PC-9 (cell line): ENCODE measurements around the gene DSCAML1. TPM values are rescaled to one million over a fixed set of nuclear protein-coding genes. Genes with fewer than 3 reads are reported as not detected.

Source experiments
- BruUV-seq: library from RNA; stranded (reverse); fragments of 400-500 nt; replicated peaks from 2 replicates; lab custom pipeline; 2021; lab: Mats Ljungman, UMichigan
- CTCF ChIA-PET: fragments of 300-600 bp; sonication (Branson Sonifier 250); formaldehyde crosslinking; loops from one replicate; lab custom pipeline; 2022; ENCODE audit warnings: antibody characterized with exemption; lab: Charles Lee
- POLR2A ChIA-PET: fragments of 300-600 bp; sonication (Branson Sonifier 250); formaldehyde crosslinking; loops from one replicate; lab custom pipeline; 2022; ENCODE audit warnings: antibody characterized with exemption; ENCODE audit not compliant: unreplicated experiment; lab: Charles Lee
- DNase-seq, 2 experiments: peaks; one replicate each; pipeline versions ENCODE4 v3.0.0 to v3.0.0-alpha.2; 2015 to 2022; ENCODE audit warnings: mixed read lengths in 1 of 2
- H2AFZ ChIP-seq: fragments of 200-600 bp; sonication (generic); 2 replicates; pipeline ENCODE4 v1.8.1; 2017; ENCODE audit warnings: antibody characterized with exemption
- H3F3A ChIP-seq: fragments of 200-600 bp; sonication (generic); 2 replicates; pipeline ENCODE4 v1.8.1; 2017; ENCODE audit warnings: antibody characterized with exemption, mild to moderate bottlenecking, low read depth; ENCODE audit not compliant: insufficient read depth
- H3K27ac ChIP-seq: fragments of 200-600 bp; sonication (generic); 2 replicates; pipeline ENCODE4 v1.6.1; 2016; ENCODE audit warnings: mixed run types
- H3K27me3 ChIP-seq: fragments of 200-600 bp; sonication (generic); 2 replicates; pipeline ENCODE4 v1.6.1; 2016; ENCODE audit warnings: low read depth, mixed run types; ENCODE audit not compliant: insufficient read depth
- H3K36me3 ChIP-seq: fragments of 200-600 bp; sonication (generic); 2 replicates; pipeline ENCODE4 v1.6.1; 2016; ENCODE audit warnings: low read depth, mixed run types
- H3K4me1 ChIP-seq: fragments of 200-600 bp; sonication (generic); replicated peaks from 2 replicates; pipeline ENCODE4 v1.6.1; 2016; ENCODE audit warnings: mixed run types; ENCODE audit not compliant: insufficient read depth
- H3K4me2 ChIP-seq: fragments of 200-600 bp; sonication (generic); 2 replicates; pipeline ENCODE4 v1.6.1; 2017; ENCODE audit warnings: mixed run types
- H3K4me3 ChIP-seq: fragments of 200-600 bp; sonication (generic); 2 replicates; pipeline ENCODE4 v1.6.1; 2016; ENCODE audit warnings: mixed run types
- H3K79me2 ChIP-seq: fragments of 200-600 bp; sonication (generic); 2 replicates; pipeline ENCODE4 v1.6.1; 2017; ENCODE audit warnings: low read depth, mixed run types
- H3K9me2 ChIP-seq: fragments of 200-600 bp; sonication (generic); 2 replicates; pipeline ENCODE4 v1.8.1; 2017; ENCODE audit warnings: mild to moderate bottlenecking; ENCODE audit not compliant: insufficient read depth
- H3K9me3 ChIP-seq: fragments of 200-600 bp; sonication (generic); 2 replicates; pipeline ENCODE4 v1.8.1; 2016; ENCODE audit warnings: low read depth; ENCODE audit not compliant: insufficient read depth
- H4K20me1 ChIP-seq: fragments of 200-600 bp; sonication (generic); 2 replicates; pipeline ENCODE4 v1.8.1; 2017; ENCODE audit not compliant: insufficient read depth
- CTCF ChIP-seq: fragments of 200-600 bp; sonication (generic); conservative IDR thresholded peaks from 2 replicates; pipeline ENCODE4 v1.6.1; 2017; ENCODE audit warnings: mixed run types, antibody characterized with exemption, mild to moderate bottlenecking, moderate library complexity
- EZH2 ChIP-seq: fragments of 200-600 bp; sonication (generic); IDR thresholded peaks from 2 replicates; pipeline ENCODE4 v1.8.0; 2017; ENCODE audit warnings: antibody characterized with exemption, low read depth
- intact Hi-C: fragments of 100-400 bp; cut with micrococcal nuclease; formaldehyde crosslinking; loops from one replicate; pipeline ENCODE4 v1.10.0; 2022; ENCODE audit not compliant: unreplicated experiment
- total RNA-seq: library from RNA; stranded (reverse); gene quantifications from 2 replicates; pipeline ENCODE4 v1.2.3, GENCODE V29; 2021

Gene DSCAML1
- total RNA-seq, 1 experiment from 2014 or later: not detected

DNA sequence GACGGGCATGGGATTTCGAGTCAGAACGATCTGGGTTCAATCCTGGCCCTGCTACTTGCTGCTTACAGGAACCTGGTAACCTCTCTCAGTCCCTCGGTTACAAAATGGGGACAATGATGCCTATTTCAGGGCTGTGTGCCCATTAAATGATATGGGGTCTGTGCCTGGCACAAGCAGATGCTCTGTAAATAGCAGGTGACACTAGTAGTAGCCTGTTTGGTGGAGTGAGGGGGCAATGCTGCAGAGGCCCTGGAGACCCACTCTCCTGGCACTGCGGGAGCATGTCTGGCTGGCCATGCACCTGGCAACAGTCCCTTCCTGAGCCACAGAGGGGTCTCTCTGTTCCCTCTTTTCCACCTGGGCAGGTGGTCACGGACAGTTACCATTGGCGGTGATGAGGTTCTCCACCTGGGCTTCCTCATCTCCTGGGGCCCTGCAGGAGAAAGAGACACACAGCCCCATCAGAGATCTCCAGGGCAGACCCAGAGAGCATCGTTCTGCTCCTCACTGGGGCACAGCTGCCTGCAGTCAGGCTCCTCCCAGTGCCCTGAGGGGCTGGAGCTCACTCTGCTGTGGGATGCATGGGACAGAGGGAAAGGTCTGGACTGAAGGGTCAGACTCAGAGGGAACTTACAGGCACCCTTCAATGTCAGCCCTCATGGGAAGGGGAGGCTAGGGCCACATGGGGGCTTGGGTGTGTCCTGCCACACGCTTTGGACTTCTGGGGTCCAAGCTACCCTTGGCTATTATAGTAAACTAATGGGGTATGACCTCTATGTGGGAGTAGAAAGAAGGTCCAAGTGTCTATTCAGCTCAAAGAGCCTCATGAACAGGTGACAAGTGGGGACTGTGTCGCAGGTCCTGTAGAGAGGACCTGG is 43.2 kb upstream of the DSCAML1 start:
- ChIA-PET POLR2A (interaction anchor here (0.6 kb wide), 1 partner anchor 294 kb away, joined by 4 read pairs; no protein-coding TSS in a partner anchor), CTCF (no interaction called here)
- DNase-seq: no peak
- TF ChIP-seq CTCF (no peak), EZH2 (no peak)
- Histone ChIP-seq H3K4me2 (no peak overlapping the region), H3K9me3 (no peaks in the 10 kb centered on the region), H3K9me2 (no peaks in the 10 kb centered on the region), H3K36me3 (no peaks in the 10 kb centered on the region), H3F3A (no peaks in the 10 kb centered on the region), H4K20me1 (no peaks in the 10 kb centered on the region), H2AFZ (no peak overlapping the region), H3K27me3 (peaks cover 32% of the 10 kb centered on the region), H3K27ac (no peak overlapping the region), H3K4me1 (no peaks in the 10 kb centered on the region), H3K4me3 (no peak overlapping the region), H3K79me2 (no peaks in the 10 kb centered on the region)
- intact Hi-C loops: no loop called here
- no TSS peak for BruUV-seq

GRCh38 chr11:117839380-117839881 is 42.4 kb upstream of the DSCAML1 start:
- Histone ChIP-seq H3K27ac (no peak overlapping the region), H3K27me3 (peaks cover 32% of the 10 kb centered on the region), H3K79me2 (no peaks in the 10 kb centered on the region), H3K36me3 (no peaks in the 10 kb centered on the region), H3K9me3 (no peaks in the 10 kb centered on the region), H2AFZ (no peak overlapping the region), H3K9me2 (no peaks in the 10 kb centered on the region), H3K4me2 (no peak overlapping the region), H3K4me1 (no peaks in the 10 kb centered on the region), H3F3A (no peaks in the 10 kb centered on the region), H3K4me3 (no peak overlapping the region), H4K20me1 (no peaks in the 10 kb centered on the region)
- no peak for TF ChIP-seq EZH2
- no peak for TF ChIP-seq CTCF
- ChIA-PET CTCF (no interaction called here), POLR2A (no interaction called here)
- no TSS peak for BruUV-seq
- no peak for DNase-seq
- intact Hi-C loops: no loop called here

- Histone ChIP-seq H2AFZ (no peak overlapping the region), H4K20me1 (no peaks in the 10 kb centered on the region), H3K79me2 (no peaks in the 10 kb centered on the region), H3K4me2 (no peak overlapping the region), H3K27me3 (peaks cover 32% of the 10 kb centered on the region), H3F3A (no peaks in the 10 kb centered on the region), H3K27ac (no peak overlapping the region), H3K4me3 (no peak overlapping the region), H3K4me1 (peaks cover 4% of the 10 kb centered on the region), H3K36me3 (no peaks in the 10 kb centered on the region), H3K9me2 (no peaks in the 10 kb centered on the region), H3K9me3 (no peaks in the 10 kb centered on the region)
- intact Hi-C loops: no loop called here
- DNase-seq: no peak
- ChIA-PET CTCF (no interaction called here), POLR2A (no interaction called here)
- TF ChIP-seq CTCF (no peak), EZH2 (no peak)
- BruUV-seq: no TSS peak
Measured at GRCh38 chr11:117838901-117839300, 41.9 kb upstream of the DSCAML1 start.
